Testis (tissue), 3 donors: ENCODE results near the gene CIDEB. TPM values are rescaled to one million over a fixed set of nuclear protein-coding genes. Genes with fewer than 3 reads are reported as not detected.

Source experiments
- DNase-seq: peaks from one replicate; pipeline ENCODE4 v3.0.0-alpha.2; 2019
- H3K27ac ChIP-seq, 2 donors: fragments of 200-600 bp; sonication (generic); one replicate each; pipeline ENCODE4 v1.5.1; 2019
- H3K27me3 ChIP-seq: fragments of 200-600 bp; sonication (generic); one replicate; pipeline ENCODE4 v1.5.1; 2019
- H3K36me3 ChIP-seq: fragments of 200-600 bp; sonication (generic); one replicate; pipeline ENCODE4 v1.5.1; 2017; ENCODE audit warnings: low read depth; ENCODE audit errors: missing control alignments
- H3K4me1 ChIP-seq: fragments of 200-600 bp; sonication (generic); one replicate; pipeline ENCODE4 v1.5.1; 2019
- H3K4me3 ChIP-seq, 2 donors: fragments of 200-600 bp; sonication (generic); one replicate each; pipeline ENCODE4 v1.5.1; 2017 to 2019
- H3K9me3 ChIP-seq: fragments of 200-600 bp; sonication (generic); one replicate; pipeline ENCODE4 v1.5.1; 2017
- CTCF ChIP-seq, 3 experiments: fragments of 450-650 bp in 2 of 3; fragments of 200-600 bp in 1 of 3; sonication (generic) in 1 of 3; IDR thresholded peaks; one replicate each; pipeline ENCODE4 v1.5.1; 2016 to 2019; ENCODE audit warnings: antibody characterized with exemption in 3 of 3, mild to moderate bottlenecking in 2 of 3, moderate library complexity in 1 of 3
- POLR2A ChIP-seq: fragments of 450-650 bp; IDR thresholded peaks from one replicate; pipeline ENCODE4 v1.6.1; 2017; ENCODE audit warnings: antibody characterized with exemption, mild to moderate bottlenecking, moderate library complexity
- WGBS, 2 donors: methylation state at CpG; one replicate each; pipeline ENCODE4 v1.1.5; 2018; 5-methylcytosine and 5-hydroxymethylcytosine counted together
- intact Hi-C: fragments of 100-400 bp; cut with DNase I; formaldehyde crosslinking; loops from one replicate; pipeline ENCODE4 v1.15.1; 2023; ENCODE audit warnings: low total_unique reads
- polyA plus RNA-seq: library from polyadenylated mRNA; stranded (reverse); fragments of 350-450 nt; fragmentation: Illumina TruSeq; extraction: RNeasy Lipid Tissue Mini Kit (QIAGEN cat#74804); gene quantifications from one replicate; pipeline ENCODE4 v1.2.3, GENCODE V29; 2014; ENCODE audit warnings: low read depth, low replicate concordance; ENCODE audit not compliant: insufficient read depth
- total RNA-seq, 2 donors: library from RNA; depleted of rRNA; stranded (reverse); fragments of >200 nt; gene quantifications; one replicate each; pipeline ENCODE4 v1.2.3, GENCODE V29; 2016

Gene CIDEB
- total and polyA plus RNA-seq, 3 donors from 2014 or later, result 3.8 to 7.0 (median 6.6) TPM

GRCh38 chr14:24351517-24351916 is 43.7 kb upstream of the CIDEB start:
- Histone ChIP-seq H3K36me3 (no peaks in the 10 kb centered on the region), H3K27ac (no peak overlapping the region), H3K4me1 (peaks cover 4% of the 10 kb centered on the region), H3K4me3 (no peak overlapping the region), H3K27me3 (no peaks in the 10 kb centered on the region), H3K9me3 (no peaks in the 10 kb centered on the region)
- intact Hi-C loops, result no loop called here
- WGBS, 2 donors, result 18 to 60% methylated on average over 4 of the region's 4 CpGs
- DNase-seq, result peak; percentile 38
- TF ChIP-seq CTCF (IDR thresholded peaks at IDR 0.05) (no peak), POLR2A (no peak)

DNA sequence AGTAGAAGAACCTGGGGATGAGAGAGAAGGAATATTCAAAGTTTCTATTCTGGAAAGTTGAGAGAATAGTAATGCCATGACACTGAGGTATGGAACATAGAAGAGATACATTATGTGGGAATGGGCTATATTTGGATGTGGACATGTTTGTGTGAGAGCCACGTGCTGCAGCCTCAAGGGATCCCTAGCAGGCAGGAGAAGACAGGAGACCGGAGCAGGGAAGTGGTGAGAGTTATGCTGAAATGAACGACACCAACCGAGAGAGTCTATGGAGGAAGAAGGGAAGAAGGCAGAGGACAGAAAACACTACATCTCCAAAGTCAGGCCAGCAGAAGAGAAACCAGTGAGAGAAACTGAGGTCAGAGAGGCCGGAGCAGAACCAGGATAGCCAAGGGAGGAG is 42.0 kb upstream of the CIDEB start:
- no peak for DNase-seq
- WGBS, 2 donors, result 68 to 72% methylated on average over 5 of the region's 5 CpGs
- H3K4me3 ChIP-seq, result no peak overlapping the region
- H3K4me1 ChIP-seq, result peaks cover 4% of the 10 kb centered on the region
- H3K27me3 ChIP-seq, result no peaks in the 10 kb centered on the region
- no peak for TF ChIP-seq CTCF (IDR thresholded peaks at IDR 0.05)
- TF ChIP-seq POLR2A, result no peak
- no peaks in the 10 kb centered on the region for H3K36me3 ChIP-seq
- intact Hi-C loops, result no loop called here
- H3K9me3 ChIP-seq, result no peaks in the 10 kb centered on the region
- H3K27ac ChIP-seq, result peak overlapping the region in 1 of 2 donors; percentile 34

DNA sequence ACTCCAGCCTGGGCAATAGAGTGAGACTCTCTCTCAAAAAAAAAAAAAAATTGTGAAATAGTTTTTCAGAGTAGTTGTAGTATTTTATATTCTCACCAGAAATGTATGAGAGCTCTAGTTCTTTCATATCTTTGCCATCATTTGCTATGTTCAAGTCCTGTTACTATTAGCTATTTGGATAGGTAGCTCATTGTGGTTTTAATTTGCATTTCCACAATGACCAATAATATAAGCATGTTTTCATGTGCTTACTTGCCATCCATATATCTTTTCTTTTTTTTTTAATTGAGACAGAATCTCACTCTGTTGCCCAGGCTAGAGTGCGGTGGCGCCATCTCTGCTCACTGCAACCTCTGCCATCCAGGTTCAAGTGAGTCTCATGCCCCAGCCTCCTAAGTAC is 40.4 kb upstream of the CIDEB start:
- Histone ChIP-seq H3K36me3 (no peaks in the 10 kb centered on the region), H3K27me3 (no peaks in the 10 kb centered on the region), H3K4me1 (peaks cover 4% of the 10 kb centered on the region), H3K9me3 (no peaks in the 10 kb centered on the region), H3K4me3 (no peak overlapping the region), H3K27ac (no peak overlapping the region)
- TF ChIP-seq POLR2A (no peak), CTCF (IDR thresholded peaks at IDR 0.05) (no peak)
- intact Hi-C loops, result no loop called here
- DNase-seq, result no peak
- 98 to 100% methylated on average over 2 of the region's 2 CpGs for WGBS, 2 donors

GRCh38 chr14:24347134-24347533 is 39.4 kb upstream of the CIDEB start:
- no peak overlapping the region for H3K4me3 ChIP-seq
- 57 to 81% methylated on average over 1 of the region's 1 CpG for WGBS, 2 donors
- H3K4me1 ChIP-seq, result peaks cover 4% of the 10 kb centered on the region
- H3K36me3 ChIP-seq, result no peaks in the 10 kb centered on the region
- TF ChIP-seq POLR2A (no peak), CTCF (IDR thresholded peaks at IDR 0.05) (no peak)
- H3K27ac ChIP-seq, result no peak overlapping the region
- intact Hi-C loops, result no loop called here
- DNase-seq, result no peak
- H3K27me3 ChIP-seq, result no peaks in the 10 kb centered on the region
- H3K9me3 ChIP-seq, result no peaks in the 10 kb centered on the region

DNA sequence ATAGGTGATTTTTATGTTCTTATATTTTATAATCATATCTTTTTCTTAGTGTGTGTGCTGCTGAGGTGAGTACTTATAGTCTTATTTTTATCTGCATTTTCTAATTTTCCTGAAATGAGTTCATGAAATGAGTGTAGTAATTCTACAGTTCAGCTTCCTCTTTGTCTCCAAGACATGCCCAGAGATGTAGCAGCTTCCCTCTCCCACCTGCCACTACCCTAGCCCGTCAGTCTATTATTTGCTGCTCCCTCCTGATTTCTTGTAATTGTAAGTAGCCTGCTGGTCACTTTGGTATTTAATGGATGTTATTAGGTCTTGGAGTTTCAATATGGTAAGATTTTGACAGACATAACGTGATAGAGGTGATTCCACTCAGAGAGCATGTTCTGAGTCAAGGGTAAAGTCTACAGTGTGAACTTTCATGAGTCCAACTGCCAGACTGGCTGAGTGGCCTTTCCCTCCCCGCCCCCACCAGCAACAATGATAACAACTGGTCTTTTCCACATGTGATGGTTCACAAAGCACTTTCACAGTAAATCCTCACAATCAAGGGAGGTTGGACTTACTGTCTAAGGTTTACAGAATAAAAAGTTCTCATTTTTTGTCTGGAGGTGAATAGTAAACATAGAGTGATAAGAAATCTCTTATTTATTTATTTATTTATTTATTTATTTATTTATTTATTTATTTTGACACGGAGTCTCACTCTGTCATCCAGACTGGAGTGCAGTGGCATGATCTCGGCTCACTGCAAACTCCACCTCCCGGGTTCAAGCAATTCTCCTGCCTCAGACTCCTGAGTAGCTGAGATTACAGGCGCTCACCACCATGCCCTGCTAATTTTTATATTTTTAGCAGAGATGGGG is 36.3 kb upstream of the CIDEB start:
- no peak overlapping the region for H3K4me3 ChIP-seq
- WGBS, 2 donors, result 86% methylated on average over 7 of the region's 7 CpGs
- intact Hi-C loops, result no loop called here
- H3K9me3 ChIP-seq, result no peaks in the 10 kb centered on the region
- H3K27ac ChIP-seq, result no peak overlapping the region
- no peaks in the 10 kb centered on the region for H3K4me1 ChIP-seq
- H3K36me3 ChIP-seq, result no peaks in the 10 kb centered on the region
- DNase-seq, result no peak
- H3K27me3 ChIP-seq, result no peaks in the 10 kb centered on the region
- TF ChIP-seq POLR2A (no peak), CTCF (IDR thresholded peaks at IDR 0.05) (no peak)
